H9 (cell line): ENCODE results near the gene COA1. TPM values are rescaled to one million over a fixed set of nuclear protein-coding genes. Genes with fewer than 3 reads are reported as not detected.

Experiments
- DNase-seq: peaks from one replicate; pipeline ENCODE4 v3.0.0-alpha.2; 2017
- H2AFZ ChIP-seq: one replicate; pipeline ENCODE4 v1.6.1; 2013; ENCODE audit warnings: mild to moderate bottlenecking, low read length, control low read depth, moderate library complexity
- H2AK5ac ChIP-seq: 2 replicates; pipeline ENCODE4 v1.6.1; 2013; ENCODE audit warnings: low read length, control low read depth, mixed read lengths; ENCODE audit not compliant: insufficient read length
- H2BK120ac ChIP-seq: one replicate; pipeline ENCODE4 v1.6.1; 2013; ENCODE audit warnings: low read depth, mild to moderate bottlenecking, low read length, control low read depth, inconsistent platforms; ENCODE audit not compliant: poor library complexity, severe bottlenecking
- H2BK12ac ChIP-seq: 2 replicates; pipeline ENCODE4 v1.6.1; 2013; ENCODE audit warnings: low read length, control low read depth, mixed read lengths, low read depth; ENCODE audit not compliant: insufficient read length
- H2BK15ac ChIP-seq: 2 replicates; pipeline ENCODE4 v1.6.1; 2013; ENCODE audit warnings: low read depth, low read length, control low read depth
- H2BK20ac ChIP-seq: one replicate; pipeline ENCODE4 v1.6.1; 2013; ENCODE audit warnings: low read depth, mild to moderate bottlenecking, low read length, control low read depth, inconsistent platforms; ENCODE audit not compliant: poor library complexity, severe bottlenecking
- H2BK5ac ChIP-seq: 2 replicates; pipeline ENCODE4 v1.6.1; 2013; ENCODE audit warnings: low read length, control low read depth, mixed read lengths; ENCODE audit not compliant: insufficient read length
- H3K14ac ChIP-seq: 2 replicates; pipeline ENCODE4 v1.6.1; 2013; ENCODE audit warnings: low read length, control low read depth; ENCODE audit not compliant: insufficient read depth
- H3K18ac ChIP-seq: 2 replicates; pipeline ENCODE4 v1.6.1; 2013; ENCODE audit warnings: low read depth, mild to moderate bottlenecking, mixed read lengths, low read length, control low read depth; ENCODE audit not compliant: insufficient read length
- H3K23ac ChIP-seq: 2 replicates; pipeline ENCODE4 v1.6.1; 2013; ENCODE audit warnings: low read length, control low read depth, mixed read lengths, low read depth; ENCODE audit not compliant: insufficient read length
- H3K23me2 ChIP-seq: 2 replicates; pipeline ENCODE4 v1.6.1; 2013; ENCODE audit warnings: low read depth, mild to moderate bottlenecking, mixed read lengths, low read length, control low read depth; ENCODE audit not compliant: insufficient read length, poor library complexity, severe bottlenecking
- H3K27ac ChIP-seq: 2 replicates; pipeline ENCODE4 v1.5.1; 2013; ENCODE audit warnings: low read length, control low read depth, mixed read lengths, low read depth; ENCODE audit not compliant: insufficient read length
- H3K27me3 ChIP-seq: 2 replicates; pipeline ENCODE4 v1.6.1; 2013; ENCODE audit warnings: low read length, control low read depth, inconsistent platforms; ENCODE audit not compliant: insufficient read depth
- H3K4ac ChIP-seq: 2 replicates; pipeline ENCODE4 v1.6.1; 2013; ENCODE audit warnings: low read depth, mild to moderate bottlenecking, control low read depth, inconsistent platforms, low read length, moderate library complexity
- H3K4me1 ChIP-seq: 2 replicates; pipeline ENCODE4 v1.6.1; 2013; ENCODE audit warnings: low read length, control low read depth, inconsistent platforms; ENCODE audit not compliant: insufficient read depth
- H3K4me2 ChIP-seq: 2 replicates; pipeline ENCODE4 v1.6.1; 2013; ENCODE audit warnings: low read length, control low read depth, mixed read lengths; ENCODE audit not compliant: insufficient read length, insufficient read depth
- H3K56ac ChIP-seq: 2 replicates; pipeline ENCODE4 v1.6.1; 2013; ENCODE audit warnings: low read depth, mild to moderate bottlenecking, mixed read lengths, low read length, control low read depth; ENCODE audit not compliant: insufficient read length
- H3K79me1 ChIP-seq: 2 replicates; pipeline ENCODE4 v1.6.1; 2013; ENCODE audit warnings: low read depth, mild to moderate bottlenecking, moderate library complexity, low read length, control low read depth, inconsistent platforms; ENCODE audit not compliant: insufficient read depth, poor library complexity, severe bottlenecking
- H3K79me2 ChIP-seq: 2 replicates; pipeline ENCODE4 v1.6.1; 2013; ENCODE audit warnings: low read length, control low read depth, inconsistent platforms; ENCODE audit not compliant: insufficient read depth
- H3K9ac ChIP-seq: 2 replicates; pipeline ENCODE4 v1.6.1; 2013; ENCODE audit warnings: low read length, control low read depth, mixed read lengths; ENCODE audit not compliant: insufficient read length; ENCODE audit errors: extremely low read depth
- H3K9me3 ChIP-seq: one replicate; pipeline ENCODE4 v1.6.1; 2013; ENCODE audit warnings: low read depth, low read length, inconsistent platforms; ENCODE audit not compliant: control insufficient read depth
- H3T11ph ChIP-seq: one replicate; pipeline ENCODE4 v1.6.1; 2013; ENCODE audit warnings: mild to moderate bottlenecking, low read length, control low read depth, inconsistent platforms
- H4K20me1 ChIP-seq: one replicate; pipeline ENCODE4 v1.6.1; 2013; ENCODE audit not compliant: control insufficient read depth, insufficient read length, insufficient read depth
- H4K5ac ChIP-seq: 2 replicates; pipeline ENCODE4 v1.6.1; 2013; ENCODE audit warnings: low read depth, mild to moderate bottlenecking, mixed read lengths, low read length, control low read depth; ENCODE audit not compliant: insufficient read length
- H4K8ac ChIP-seq: replicated peaks from 2 replicates; pipeline ENCODE4 v1.6.1; 2013; ENCODE audit warnings: low read length, control low read depth, mixed read lengths, low read depth; ENCODE audit not compliant: insufficient read length
- H4K91ac ChIP-seq: 2 replicates; pipeline ENCODE4 v1.6.1; 2013; ENCODE audit warnings: low read depth, mild to moderate bottlenecking, moderate library complexity, mixed read lengths, low read length, control low read depth; ENCODE audit not compliant: insufficient read length
- H3K27ac Mint-ChIP-seq, 3 experiments: 2 replicates in 2 of 3; 3 replicates in 1 of 3; pipeline ENCODE4 v1.8.0; 2020 to 2021; ENCODE audit warnings: mixed read lengths in 3 of 3, mild to moderate bottlenecking in 1 of 3, moderate library complexity in 1 of 3
- H3K27me3 Mint-ChIP-seq: 2 replicates; pipeline ENCODE4 v1.8.0; 2021; ENCODE audit warnings: low read depth, mild to moderate bottlenecking, moderate library complexity, mixed read lengths
- H3K36me3 Mint-ChIP-seq, 3 experiments: 2 replicates in 2 of 3; 3 replicates in 1 of 3; pipeline ENCODE4 v1.8.0; 2020 to 2021; ENCODE audit warnings: low read depth in 3 of 3, mixed read lengths in 3 of 3; ENCODE audit not compliant: insufficient read depth in 1 of 3
- H3K4me1 Mint-ChIP-seq, 2 experiments: 2 replicates each; pipeline ENCODE4 v1.8.0; 2020; ENCODE audit warnings: mixed read lengths in 2 of 2
- H3K4me3 Mint-ChIP-seq, 2 experiments: 2 replicates in 1 of 2; 3 replicates in 1 of 2; pipeline ENCODE4 v1.8.0; 2020 to 2021; ENCODE audit warnings: mild to moderate bottlenecking in 2 of 2, mixed read lengths in 2 of 2, moderate library complexity in 1 of 2
- H3K9me3 Mint-ChIP-seq, 2 experiments: 2 replicates in 1 of 2; 3 replicates in 1 of 2; pipeline ENCODE4 v1.8.0; 2020; ENCODE audit warnings: mild to moderate bottlenecking in 2 of 2, mixed read lengths in 2 of 2, moderate library complexity in 1 of 2
- CTCF ChIP-seq: fragments of 200-600 bp; sonication (generic); conservative IDR thresholded peaks from 3 replicates; pipeline ENCODE4 v1.8.0; 2021; ENCODE audit warnings: antibody characterized with exemption, mild to moderate bottlenecking
- WGBS: extraction: QIAGEN DNeasy Blood & Tissue Kit; methylation state at CpG from one replicate; pipeline ENCODE4 v1.1.7; 2013; ENCODE audit warnings: missing lambda C conversion rate, low lambda C conversion rate, mixed read lengths; ENCODE audit not compliant: insufficient read length; ENCODE audit errors: extremely low coverage; 5-methylcytosine and 5-hydroxymethylcytosine counted together
- total RNA-seq: library from RNA; stranded (reverse); gene quantifications from 2 replicates; pipeline ENCODE4 v1.2.1, GENCODE V29; 2021

Gene COA1
- total RNA-seq, 1 experiment from 2014 or later: 138 TPM

GRCh38 chr7:43589728-43590127, 139.6 kb downstream of the COA1 start:
- no peak for DNase-seq
- no peak overlapping the region for H3T11ph ChIP-seq
- H2BK5ac ChIP-seq: no peak overlapping the region
- H3K23ac ChIP-seq: no peak overlapping the region
- Mint-ChIP-seq H3K36me3 (no peaks in the 10 kb centered on the region), H3K27ac (no peak overlapping the region), H3K4me1 (peaks cover 13 to 21% of the 10 kb centered on the region in 2 experiments), H3K9me3 (no peaks in the 10 kb centered on the region), H3K4me3 (no peak overlapping the region), H3K27me3 (peaks cover 1% of the 10 kb centered on the region; the same call in 1 of the 2 replicates)
- no CpG with 5 or more reads among the region's 3 CpGs for WGBS
- H3K9me3 ChIP-seq: no peaks in the 10 kb centered on the region
- no peak overlapping the region for H3K4me2 ChIP-seq
- no peaks in the 10 kb centered on the region for H3K23me2 ChIP-seq
- no peak overlapping the region for H4K91ac ChIP-seq
- no peaks in the 10 kb centered on the region for H4K20me1 ChIP-seq
- no peaks in the 10 kb centered on the region for H3K27me3 ChIP-seq
- no peak for TF ChIP-seq CTCF
- H2BK120ac ChIP-seq: no peak overlapping the region
- H3K4ac ChIP-seq: no peak overlapping the region
- H2BK15ac ChIP-seq: no peak overlapping the region
- H3K14ac ChIP-seq: no peak overlapping the region
- no peak overlapping the region for H4K8ac ChIP-seq
- H2BK12ac ChIP-seq: no peak overlapping the region
- peaks cover 3% of the 10 kb centered on the region; the same call in 1 of the 2 replicates for H3K4me1 ChIP-seq
- H2AK5ac ChIP-seq: no peak overlapping the region
- H3K18ac ChIP-seq: no peak overlapping the region
- H3K56ac ChIP-seq: no peak overlapping the region
- peaks cover 4% of the 10 kb centered on the region; the same call in 1 of the 2 replicates for H3K79me2 ChIP-seq
- H2BK20ac ChIP-seq: no peak overlapping the region
- no peak overlapping the region for H4K5ac ChIP-seq
- no peaks in the 10 kb centered on the region for H3K79me1 ChIP-seq
- no peak overlapping the region for H3K27ac ChIP-seq
- H3K9ac ChIP-seq: no peak overlapping the region
- no peak overlapping the region for H2AFZ ChIP-seq

Other genes starting within 250 kb of the COA1 start
- 9.3 and 9.8 TPM in 2 replicates for gene STK17A, start 146.4 kb downstream of the COA1 start, total RNA-seq
- 37.6 and 40.7 TPM in 2 replicates for gene BLVRA, start 29.2 kb upstream of the COA1 start, total RNA-seq
- 116 and 118 TPM in 2 replicates for gene MRPS24, start 140.0 kb upstream of the COA1 start, total RNA-seq
- gene URGCP, start 177.1 kb upstream of the COA1 start, total RNA-seq: 30.5 and 30.7 TPM in 2 replicates
- 6.4 and 7.3 TPM in 2 replicates for gene UBE2D4, start 196.9 kb upstream of the COA1 start, total RNA-seq